Measurements from ENCODE around the gene ST6GALNAC6. TPM values are rescaled to one million over a fixed set of nuclear protein-coding genes. Genes with fewer than 3 reads are reported as not detected.
A peak's percentile ranks its signal among the peaks of the same experiment; 100 is the strongest.

The ST6GALNAC6 gene
- total and polyA plus RNA-seq, 2 donors (not counting 1 experiment from before 2014, with no cell fraction given): 68.0 to 126 TPM

- Histone ChIP-seq H3K9me3 (ENCODE audit: control extremely low read depth in 1 of 3, control insufficient read depth in 2 of 3, insufficient read depth in 1 of 3, low read length in 2 of 3) (peaks cover 0 to 3% (median 0%) of the 10 kb centered on the region in 3 donors), H4K20me1 (ENCODE audit: control insufficient read depth, insufficient read depth, low read length, poor library complexity, severe bottlenecking) (peaks cover 5% of the 10 kb centered on the region), H3K27ac (ENCODE audit: low read length in 2 of 2) (no peak overlapping the region), H3K36me3 (replicated peaks in 1 of 2; ENCODE audit: control extremely low read depth in 1 of 2, control insufficient read depth in 1 of 2, extremely low read depth in 1 of 2, insufficient read depth in 2 of 2, low read length in 1 of 2) (no peaks in the 10 kb centered on the region), H3K4me3 (ENCODE audit: control extremely low read depth in 1 of 5, extremely low read depth in 1 of 5, insufficient read depth in 1 of 5, low read depth in 2 of 5, low read length in 4 of 5) (peak overlapping the region in 4 of 5 experiments; percentile 44 to 59 (median 53)), H3K9ac (ENCODE audit: low read length) (peak overlapping the region; percentile 63), H3K4me2 (replicated peaks; ENCODE audit: low read depth, low read length, poor library complexity, severe bottlenecking) (peak overlapping the region; percentile 93), H3K4me1 (ENCODE audit: control insufficient read depth in 2 of 2, insufficient read depth in 2 of 2, low read length in 2 of 2) (peaks cover 33 to 40% of the 10 kb centered on the region in 2 donors), H2AFZ (ENCODE audit: insufficient read depth, low read depth, low read length, poor library complexity, severe bottlenecking) (peak overlapping the region; percentile 76), H3K27me3 (replicated peaks in 1 of 4; ENCODE audit: control extremely low read depth in 1 of 4, control insufficient read depth in 3 of 4, insufficient read depth in 4 of 4, low read length in 3 of 4) (peaks cover 0 to 41% (median 13%) of the 10 kb centered on the region in 4 experiments), H3K79me2 (ENCODE audit: control insufficient read depth, insufficient read depth, low read length) (no peaks in the 10 kb centered on the region)
- no peaks in the 10 kb centered on the region for H3K9me3 Mint-ChIP-seq (ENCODE audit: insufficient read depth)
- DNase-seq: peak; percentile 76
- TF ChIP-seq, protein P1, sequence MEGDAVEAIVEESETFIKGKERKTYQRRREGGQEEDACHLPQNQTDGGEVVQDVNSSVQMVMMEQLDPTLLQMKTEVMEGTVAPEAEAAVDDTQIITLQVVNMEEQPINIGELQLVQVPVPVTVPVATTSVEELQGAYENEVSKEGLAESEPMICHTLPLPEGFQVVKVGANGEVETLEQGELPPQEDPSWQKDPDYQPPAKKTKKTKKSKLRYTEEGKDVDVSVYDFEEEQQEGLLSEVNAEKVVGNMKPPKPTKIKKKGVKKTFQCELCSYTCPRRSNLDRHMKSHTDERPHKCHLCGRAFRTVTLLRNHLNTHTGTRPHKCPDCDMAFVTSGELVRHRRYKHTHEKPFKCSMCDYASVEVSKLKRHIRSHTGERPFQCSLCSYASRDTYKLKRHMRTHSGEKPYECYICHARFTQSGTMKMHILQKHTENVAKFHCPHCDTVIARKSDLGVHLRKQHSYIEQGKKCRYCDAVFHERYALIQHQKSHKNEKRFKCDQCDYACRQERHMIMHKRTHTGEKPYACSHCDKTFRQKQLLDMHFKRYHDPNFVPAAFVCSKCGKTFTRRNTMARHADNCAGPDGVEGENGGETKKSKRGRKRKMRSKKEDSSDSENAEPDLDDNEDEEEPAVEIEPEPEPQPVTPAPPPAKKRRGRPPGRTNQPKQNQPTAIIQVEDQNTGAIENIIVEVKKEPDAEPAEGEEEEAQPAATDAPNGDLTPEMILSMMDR (IDR thresholded peaks at IDR 0.05): no peak
- no peak for TF ChIP-seq EZH2 (IDR thresholded peaks at IDR 0.05; ENCODE audit: borderline replicate concordance, insufficient read depth, low read depth, low read length, poor library complexity, severe bottlenecking)
- intact Hi-C loops (cut with micrococcal nuclease): loop anchor here (1.0 kb wide), 1 partner anchor 10 kb away; the partner anchor contains the start of gene DPM2
- 4% methylated on average over 45 of the region's 56 CpGs for WGBS (ENCODE audit: insufficient coverage)
- H3K4me1 Mint-ChIP-seq: peaks cover 35% of the 10 kb centered on the region
- POLR2A ChIA-PET: interaction anchor here (0.7 kb wide), 1 partner anchor 9 kb away, joined by 5 read pairs; no protein-coding TSS in a partner anchor
- peaks cover 17% of the 10 kb centered on the region for H3K27me3 Mint-ChIP-seq
- no peak overlapping the region for H3K27ac Mint-ChIP-seq
- ATAC-seq (ENCODE audit: low read depth): peak; percentile 39
- H3K4me3 Mint-ChIP-seq: peak overlapping the region; percentile 72
- CTCF ChIA-PET: no interaction called here
These were observed 28.0 kb upstream of the ST6GALNAC6 start for GRCh38 chr9:127927201-127927987.

DNA sequence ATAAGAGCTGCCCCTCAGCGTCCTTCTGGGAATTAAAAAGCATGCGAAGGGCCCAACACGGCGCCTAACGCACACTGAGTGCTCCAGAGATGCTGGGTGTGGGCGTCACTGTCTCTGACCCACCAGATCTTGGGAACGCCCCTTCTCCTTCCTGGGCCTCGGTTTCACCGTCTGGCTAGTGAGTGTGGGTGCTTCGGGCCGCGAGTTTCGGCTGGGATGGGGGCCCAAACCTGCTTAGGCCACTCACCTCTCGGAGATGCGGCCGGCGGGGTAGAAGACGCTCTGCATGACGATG is 27.4 kb upstream of the ST6GALNAC6 start:
- intact Hi-C loops (cut with micrococcal nuclease): loop anchor here (1.0 kb wide), 1 partner anchor 10 kb away; the partner anchor contains the start of gene DPM2
- Histone ChIP-seq H3K79me2 (ENCODE audit: control insufficient read depth, insufficient read depth, low read length) (peaks cover 4% of the 10 kb centered on the region), H3K4me2 (replicated peaks; ENCODE audit: low read depth, low read length, poor library complexity, severe bottlenecking) (peak overlapping the region; percentile 93), H3K9me3 (ENCODE audit: control extremely low read depth in 1 of 3, control insufficient read depth in 2 of 3, insufficient read depth in 1 of 3, low read length in 2 of 3) (peaks cover 0 to 3% (median 0%) of the 10 kb centered on the region in 3 donors), H3K36me3 (replicated peaks in 1 of 2; ENCODE audit: control extremely low read depth in 1 of 2, control insufficient read depth in 1 of 2, extremely low read depth in 1 of 2, insufficient read depth in 2 of 2, low read length in 1 of 2) (no peaks in the 10 kb centered on the region), H3K4me3 (ENCODE audit: control extremely low read depth in 1 of 5, extremely low read depth in 1 of 5, insufficient read depth in 1 of 5, low read depth in 2 of 5, low read length in 4 of 5) (peak overlapping the region in 4 of 5 experiments; percentile 44 to 59 (median 53)), H3K4me1 (ENCODE audit: control insufficient read depth in 2 of 2, insufficient read depth in 2 of 2, low read length in 2 of 2) (peaks cover 35 to 43% of the 10 kb centered on the region in 2 donors), H3K27me3 (replicated peaks in 1 of 4; ENCODE audit: control extremely low read depth in 1 of 4, control insufficient read depth in 3 of 4, insufficient read depth in 4 of 4, low read length in 3 of 4) (peaks cover 0 to 43% (median 13%) of the 10 kb centered on the region in 4 experiments), H4K20me1 (ENCODE audit: control insufficient read depth, insufficient read depth, low read length, poor library complexity, severe bottlenecking) (peaks cover 5% of the 10 kb centered on the region), H3K9ac (ENCODE audit: low read length) (peak overlapping the region; percentile 63), H3K27ac (ENCODE audit: low read length in 2 of 2) (no peak overlapping the region), H2AFZ (ENCODE audit: insufficient read depth, low read depth, low read length, poor library complexity, severe bottlenecking) (peak overlapping the region; percentile 76)
- DNase-seq (no peak), ATAC-seq (ENCODE audit: low read depth) (peak; percentile 1)
- ChIA-PET POLR2A (no interaction called here), CTCF (interaction anchor here (1.3 kb wide), 1 partner anchor 156 kb away, joined by 3 read pairs; no protein-coding TSS in a partner anchor)
- TF ChIP-seq, protein P1 (IDR thresholded peaks at IDR 0.05): no peak
- no peak for TF ChIP-seq EZH2 (IDR thresholded peaks at IDR 0.05; ENCODE audit: borderline replicate concordance, insufficient read depth, low read depth, low read length, poor library complexity, severe bottlenecking)
- Mint-ChIP-seq H3K27me3 (peaks cover 17% of the 10 kb centered on the region), H3K4me1 (peaks cover 37% of the 10 kb centered on the region), H3K27ac (no peak overlapping the region), H3K9me3 (ENCODE audit: insufficient read depth) (no peaks in the 10 kb centered on the region), H3K4me3 (peak overlapping the region; percentile 72)
- 7% methylated on average over 18 of the region's 19 CpGs for WGBS (ENCODE audit: insufficient coverage)

Data from B cell (primary cell).